GM13976 (cell line): ENCODE results near the gene TDRD1.

Experiments used
- DNase-seq: peaks from one replicate; pipeline ENCODE4 v3.0.0; 2012; ENCODE audit warnings: low spot score
- CTCF ChIP-seq: IDR thresholded peaks from 2 replicates; pipeline ENCODE4 v1.5.1; 2012; ENCODE audit warnings: borderline replicate concordance, mild to moderate bottlenecking; ENCODE audit not compliant: insufficient read depth; ENCODE audit errors: extremely low read depth, missing control alignments, control extremely low read depth
- in situ Hi-C: fragments of 300-500 bp; cut with MboI; formaldehyde crosslinking; loops from one replicate; pipeline ENCODE4 v1.12.0; 2022; ENCODE audit warnings: low sequenced_read_pairs, mixed read lengths, inconsistent platforms; ENCODE audit not compliant: unreplicated experiment

TDRD1 gene

GRCh38 chr10:114173921-114174694 is 5.0 kb upstream of the TDRD1 start, which contains the start of gene CCDC186:
CCDC186 (minus strand) TSS chr10:114174203; CDS start chr10:114163268, 10,935 bp downstream.
- peak; percentile 98 for DNase-seq
- in situ Hi-C loops = no loop called here
- no peak for TF ChIP-seq CTCF

DNA sequence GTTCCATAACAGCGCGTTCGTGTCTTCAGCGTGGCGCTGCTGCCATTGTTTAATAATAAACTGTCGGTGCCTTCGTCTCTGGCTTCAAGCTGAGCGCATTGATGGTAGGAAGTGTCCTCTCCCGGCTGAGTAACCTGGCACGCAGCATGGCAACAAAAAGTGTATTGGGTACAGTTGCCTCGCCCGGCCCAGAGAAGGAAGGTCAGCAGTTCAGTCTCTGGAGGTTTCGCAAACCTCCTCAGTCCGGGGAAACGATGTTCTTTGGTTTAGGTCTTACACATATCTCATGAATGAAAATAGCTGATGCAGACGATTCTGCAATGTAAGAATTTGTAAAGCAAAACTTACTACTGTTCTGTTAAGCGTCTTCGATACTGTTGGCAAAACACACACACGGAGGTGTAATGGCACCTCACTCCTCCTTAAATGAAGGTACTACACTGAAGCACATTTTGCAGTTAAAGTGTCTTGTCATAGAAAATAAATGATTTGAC is 4.4 kb upstream of the TDRD1 start:
- no peak for DNase-seq
- TF ChIP-seq CTCF = no peak
- in situ Hi-C loops = no loop called here

GRCh38 chr10:114175667-114176066 is 3.5 kb upstream of the TDRD1 start:
- DNase-seq = no peak
- in situ Hi-C loops = no loop called here
- no peak for TF ChIP-seq CTCF

DNA sequence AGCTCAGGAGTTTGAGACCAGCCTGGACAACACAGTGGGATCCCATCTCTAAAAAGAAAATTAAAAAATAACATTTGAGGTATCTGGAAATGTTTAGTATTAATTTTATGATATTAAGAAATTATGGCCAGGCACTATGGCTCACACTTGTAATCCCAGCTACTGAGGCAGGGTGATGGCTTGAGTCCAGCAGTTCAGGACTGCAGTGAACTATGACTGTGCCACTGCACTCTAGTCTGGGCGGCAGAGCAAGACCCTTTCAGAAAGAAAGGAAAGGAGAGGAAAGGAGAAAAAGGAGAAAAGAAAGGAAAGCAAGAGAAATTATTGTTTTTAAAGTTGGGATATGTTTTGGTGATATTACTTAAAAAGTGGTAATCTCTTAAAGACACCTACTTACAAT is 2.6 kb upstream of the TDRD1 start:
- DNase-seq = no peak
- TF ChIP-seq CTCF = no peak
- in situ Hi-C loops = no loop called here

GRCh38 chr10:114179747-114180146 is 594 bp downstream of the TDRD1 start:
- no peak for TF ChIP-seq CTCF
- DNase-seq = no peak
- in situ Hi-C loops = no loop called here

- in situ Hi-C loops = no loop called here
- no peak for DNase-seq
- no peak for TF ChIP-seq CTCF
Observed at GRCh38 chr10:114180937-114181336, 1.8 kb downstream of the TDRD1 start.

DNA sequence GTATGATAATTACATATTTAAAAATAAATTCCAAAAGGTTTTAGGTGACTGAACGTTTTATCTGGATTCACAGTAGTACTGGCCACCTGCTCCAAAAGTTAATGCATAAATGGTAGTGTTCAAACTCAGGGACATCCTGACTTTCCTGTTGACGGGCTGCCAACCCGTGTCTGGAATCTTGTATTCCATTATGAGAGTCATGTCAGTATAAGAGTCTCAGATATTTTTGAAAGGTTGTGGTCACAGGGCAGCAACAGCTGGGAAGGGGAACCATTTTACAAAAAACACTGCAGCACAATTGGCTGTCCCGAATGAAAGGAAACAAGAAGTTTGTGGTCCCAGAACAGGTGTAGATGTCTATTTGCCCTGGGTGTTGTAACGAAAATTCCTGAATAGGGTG is 2.8 kb downstream of the TDRD1 start:
- TF ChIP-seq CTCF = no peak
- in situ Hi-C loops = no loop called here
- DNase-seq = no peak
